Mesothelial cell of epicardium (in vitro differentiated cells): ENCODE results near the gene TMA7B. TPM values are rescaled to one million over a fixed set of nuclear protein-coding genes. Genes with fewer than 3 reads are reported as not detected.

Source experiments
- DNase-seq, 2 experiments: peaks; one replicate each; pipeline ENCODE4 v3.0.0; 2021; ENCODE audit warnings: low spot score in 2 of 2; ENCODE audit not compliant: unreplicated experiment in 2 of 2
- H3K27ac Mint-ChIP-seq: 2 replicates; pipeline ENCODE4 v1.8.0; 2021; ENCODE audit warnings: mixed read lengths
- H3K27me3 Mint-ChIP-seq: 2 replicates; pipeline ENCODE4 v1.8.0; 2021; ENCODE audit warnings: low read depth, mixed read lengths
- H3K36me3 Mint-ChIP-seq: 2 replicates; pipeline ENCODE4 v1.8.0; 2021; ENCODE audit warnings: mixed read lengths
- H3K4me1 Mint-ChIP-seq: 2 replicates; pipeline ENCODE4 v1.8.0; 2021; ENCODE audit warnings: mixed read lengths
- H3K4me3 Mint-ChIP-seq: 2 replicates; pipeline ENCODE4 v1.8.0; 2021; ENCODE audit warnings: mild to moderate bottlenecking, moderate library complexity, mixed read lengths
- H3K9me3 Mint-ChIP-seq: 2 replicates; pipeline ENCODE4 v1.8.0; 2021; ENCODE audit warnings: mixed read lengths
- total RNA-seq: library from RNA; stranded (reverse); gene quantifications from 3 replicates; pipeline ENCODE4 v1.2.1, GENCODE V29; 2021
- TF ChIP-seq, protein P1 (sequence below): fragments of 200-600 bp; sonication (generic); IDR thresholded peaks from one replicate; pipeline ENCODE4 v1.5.0; 2021; ENCODE audit warnings: antibody characterized with exemption; ENCODE audit not compliant: unreplicated experiment

The TMA7B gene
- total RNA-seq, 1 donor from 2014 or later: not detected

- Mint-ChIP-seq H3K36me3 (no peaks in the 10 kb centered on the region), H3K9me3 (no peaks in the 10 kb centered on the region), H3K27ac (no peak within 1 kb of the TSS), H3K4me1 (peaks cover 42% of the 10 kb centered on the region), H3K4me3 (peak within 1 kb of the TSS; percentile 48), H3K27me3 (peaks cover 52% of the 10 kb centered on the region)
- peak in 1 of 2 experiments; percentile 52 for DNase-seq
- TF ChIP-seq, protein P1, sequence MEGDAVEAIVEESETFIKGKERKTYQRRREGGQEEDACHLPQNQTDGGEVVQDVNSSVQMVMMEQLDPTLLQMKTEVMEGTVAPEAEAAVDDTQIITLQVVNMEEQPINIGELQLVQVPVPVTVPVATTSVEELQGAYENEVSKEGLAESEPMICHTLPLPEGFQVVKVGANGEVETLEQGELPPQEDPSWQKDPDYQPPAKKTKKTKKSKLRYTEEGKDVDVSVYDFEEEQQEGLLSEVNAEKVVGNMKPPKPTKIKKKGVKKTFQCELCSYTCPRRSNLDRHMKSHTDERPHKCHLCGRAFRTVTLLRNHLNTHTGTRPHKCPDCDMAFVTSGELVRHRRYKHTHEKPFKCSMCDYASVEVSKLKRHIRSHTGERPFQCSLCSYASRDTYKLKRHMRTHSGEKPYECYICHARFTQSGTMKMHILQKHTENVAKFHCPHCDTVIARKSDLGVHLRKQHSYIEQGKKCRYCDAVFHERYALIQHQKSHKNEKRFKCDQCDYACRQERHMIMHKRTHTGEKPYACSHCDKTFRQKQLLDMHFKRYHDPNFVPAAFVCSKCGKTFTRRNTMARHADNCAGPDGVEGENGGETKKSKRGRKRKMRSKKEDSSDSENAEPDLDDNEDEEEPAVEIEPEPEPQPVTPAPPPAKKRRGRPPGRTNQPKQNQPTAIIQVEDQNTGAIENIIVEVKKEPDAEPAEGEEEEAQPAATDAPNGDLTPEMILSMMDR: no peak
These were observed 34.6 kb downstream of the TMA7B start, which contains the start of gene FAM83F for GRCh38 chr22:39994566-39995392. TSS of gene FAM83F (plus strand) at chr22:39994954. CDS start at chr22:39995043, 89 bp downstream.

GRCh38 chr22:39995393-39996252 lies 35.4 kb downstream of the TMA7B start:
- no peak for DNase-seq
- H3K27ac Mint-ChIP-seq: peak overlapping the region; percentile 39

GRCh38 chr22:39996732-39997131 lies 36.5 kb downstream of the TMA7B start:
- DNase-seq: no peak
- Mint-ChIP-seq H3K36me3 (no peaks in the 10 kb centered on the region), H3K27me3 (peaks cover 40% of the 10 kb centered on the region), H3K4me3 (no peak overlapping the region), H3K27ac (peak overlapping the region; percentile 11), H3K4me1 (peaks cover 53% of the 10 kb centered on the region), H3K9me3 (no peaks in the 10 kb centered on the region)
- TF ChIP-seq, protein P1: no peak

More at GRCh38 chr22:39995393-39996252, 35.4 kb downstream of the TMA7B start:
- TF ChIP-seq, protein P1: no peak
- Mint-ChIP-seq H3K27me3 (peaks cover 49% of the 10 kb centered on the region), H3K4me3 (peak overlapping the region; percentile 48), H3K4me1 (peaks cover 43% of the 10 kb centered on the region), H3K9me3 (no peaks in the 10 kb centered on the region), H3K36me3 (no peaks in the 10 kb centered on the region)

- Mint-ChIP-seq H3K27ac (no peak overlapping the region), H3K36me3 (no peaks in the 10 kb centered on the region), H3K4me3 (no peak overlapping the region), H3K4me1 (peaks cover 60% of the 10 kb centered on the region), H3K9me3 (no peaks in the 10 kb centered on the region), H3K27me3 (peaks cover 33% of the 10 kb centered on the region)
- TF ChIP-seq, protein P1: no peak
- no peak for DNase-seq
These were observed 37.2 kb downstream of the TMA7B start for GRCh38 chr22:39997421-39997820.

DNA sequence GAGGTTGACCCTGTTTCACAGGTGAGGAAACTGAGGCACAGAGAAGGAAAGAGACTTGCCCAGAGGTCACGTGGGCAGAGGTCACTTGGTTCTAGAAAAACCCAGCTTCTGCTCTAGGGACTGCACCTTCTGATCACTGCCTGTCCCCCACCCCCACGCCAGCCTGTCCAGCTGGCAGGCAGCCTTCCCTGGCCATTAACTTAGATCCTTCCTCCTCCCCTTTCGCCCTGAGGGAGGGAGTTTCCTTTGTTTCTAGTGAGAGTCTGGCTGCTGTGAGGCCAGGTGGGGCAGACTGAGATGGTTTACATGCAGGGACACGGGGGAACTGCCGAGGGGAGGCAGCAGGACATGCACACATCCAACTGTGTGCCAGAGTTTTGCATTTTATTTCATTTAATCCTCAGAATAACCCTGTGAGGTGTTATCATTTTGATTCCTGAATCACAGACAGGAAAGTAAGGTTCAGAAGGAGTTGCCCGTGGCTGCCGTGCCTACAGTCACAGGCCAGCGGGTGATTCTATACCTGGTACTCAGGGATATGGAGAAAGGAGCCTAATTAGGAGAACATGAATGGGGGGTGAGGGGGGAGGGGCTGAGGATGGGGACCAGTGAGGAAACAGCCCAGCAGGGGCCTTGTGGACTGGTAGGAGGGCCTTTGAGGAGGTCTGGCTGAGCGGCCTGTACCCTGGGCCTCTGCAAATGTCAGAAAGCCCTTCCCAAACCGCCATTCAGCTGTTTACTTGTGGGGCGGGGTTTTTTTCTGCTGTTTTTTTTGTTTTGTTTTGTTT lies 37.9 kb downstream of the TMA7B start:
- Mint-ChIP-seq H3K9me3 (no peaks in the 10 kb centered on the region), H3K36me3 (no peaks in the 10 kb centered on the region), H3K4me3 (peak overlapping the region; percentile 25), H3K27me3 (peaks cover 26% of the 10 kb centered on the region), H3K4me1 (peaks cover 67% of the 10 kb centered on the region), H3K27ac (peak overlapping the region; percentile 57)
- no peak for DNase-seq
- TF ChIP-seq, protein P1: no peak
